Measurements from ENCODE around the gene ADSL. TPM values are rescaled to one million over a fixed set of nuclear protein-coding genes. Genes with fewer than 3 reads are reported as not detected.

Gene ADSL
- total RNA-seq, 4 donors from 2014 or later: 26.7 to 49.0 (median 36.6) TPM

DNA sequence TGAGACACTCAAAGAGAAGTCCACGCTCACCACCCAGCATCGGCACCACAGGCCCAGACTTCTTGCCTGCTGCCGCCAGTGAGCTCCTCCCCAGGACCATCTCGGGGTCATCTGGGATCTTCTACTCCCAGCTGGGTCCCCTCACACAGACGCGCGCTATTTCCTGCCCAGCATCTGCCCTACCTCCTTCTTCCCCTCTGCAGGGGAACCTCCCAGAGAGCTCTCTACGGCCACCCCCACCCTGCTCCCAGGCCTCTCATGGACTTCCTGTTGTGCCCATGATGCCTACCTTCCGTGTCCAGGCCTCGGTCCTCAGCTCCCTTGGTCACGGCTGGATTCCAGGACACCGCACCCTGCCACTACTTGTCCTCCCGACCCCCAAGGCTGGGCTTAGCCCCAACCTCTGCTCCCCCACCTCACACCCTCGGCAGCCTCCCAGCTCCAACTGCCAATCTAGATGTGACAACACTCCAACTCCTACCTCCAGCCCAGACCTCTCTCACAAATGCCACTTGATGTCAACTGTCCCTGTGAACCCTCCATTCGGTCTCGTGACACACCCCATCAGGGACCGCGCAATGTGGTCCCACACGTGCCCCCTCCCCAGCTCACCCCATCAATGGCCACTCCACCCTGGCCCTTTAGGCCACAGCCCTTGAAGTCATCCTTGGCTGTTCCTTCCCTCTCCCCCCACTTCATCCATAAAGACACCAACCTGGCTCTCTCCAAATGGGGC lies 69.4 kb downstream of the ADSL start:
- WGBS, 2 donors: 74 to 78% methylated on average over 19 of the region's 19 CpGs

GRCh38 chr22:40416267-40416570 lies 69.9 kb downstream of the ADSL start:
- DNase-seq (ENCODE audit: low spot score in 2 of 2): no peak
- intact Hi-C loops (cut with DNase I; ENCODE audit: low total_unique reads): no loop called here
- TF ChIP-seq POLR2A (IDR thresholded peaks at IDR 0.05) (no peak), CTCF (IDR thresholded peaks at IDR 0.05) (no peak)
- WGBS, 2 donors: 95 to 96% methylated on average over 10 of the region's 10 CpGs
- no peak overlapping the region for H3K4me3 ChIP-seq (ENCODE audit: low read depth, poor library complexity, severe bottlenecking)

More for the DNA sequence above, 69.4 kb downstream of the ADSL start:
- no peak for DNase-seq (ENCODE audit: low spot score in 2 of 2)
- intact Hi-C loops (cut with DNase I; ENCODE audit: low total_unique reads): no loop called here
- no peak overlapping the region for H3K4me3 ChIP-seq (ENCODE audit: low read depth, poor library complexity, severe bottlenecking)
- TF ChIP-seq POLR2A (IDR thresholded peaks at IDR 0.05) (no peak), CTCF (IDR thresholded peaks at IDR 0.05) (no peak)

DNA sequence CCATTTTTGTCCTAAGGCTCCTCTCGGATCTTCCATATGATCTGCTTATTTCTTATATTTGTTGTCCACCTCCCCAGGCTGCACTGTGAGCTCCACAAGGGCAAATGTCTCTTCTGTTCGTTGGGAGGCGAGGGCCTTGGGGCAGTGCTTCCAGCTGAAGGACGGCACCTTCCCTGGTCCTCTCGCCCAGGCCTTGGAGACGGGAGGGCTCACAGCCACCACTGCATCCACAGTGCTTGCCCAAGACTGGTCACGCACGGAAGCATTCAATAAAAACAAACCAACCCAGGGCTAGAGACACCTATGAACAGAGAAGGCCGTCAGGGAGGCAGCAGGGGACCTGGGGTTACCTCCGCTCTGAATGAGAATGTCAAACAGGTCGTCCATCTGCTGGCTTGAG lies 70.3 kb downstream of the ADSL start:
- no peak for TF ChIP-seq CTCF (IDR thresholded peaks at IDR 0.05)
- no peak for TF ChIP-seq POLR2A (IDR thresholded peaks at IDR 0.05)
- WGBS, 2 donors: 95% methylated on average over 11 of the region's 11 CpGs

GRCh38 chr22:40417041-40417440 lies 70.7 kb downstream of the ADSL start:
- no peak for DNase-seq (ENCODE audit: low spot score in 2 of 2)
- H3K4me3 ChIP-seq (ENCODE audit: low read depth, poor library complexity, severe bottlenecking): no peak overlapping the region
- WGBS, 2 donors: 89 to 91% methylated on average over 8 of the region's 8 CpGs
- intact Hi-C loops (cut with DNase I; ENCODE audit: low total_unique reads): no loop called here
- no peak for TF ChIP-seq POLR2A (IDR thresholded peaks at IDR 0.05)
- no peak for TF ChIP-seq CTCF (IDR thresholded peaks at IDR 0.05)

More for the DNA sequence above, 70.3 kb downstream of the ADSL start:
- intact Hi-C loops (cut with DNase I; ENCODE audit: low total_unique reads): no loop called here
- DNase-seq (ENCODE audit: low spot score in 2 of 2): no peak
- H3K4me3 ChIP-seq (ENCODE audit: low read depth, poor library complexity, severe bottlenecking): no peak overlapping the region

- WGBS, 2 donors: 83 to 100% methylated on average over 1 to 2 of the region's 5 CpGs
These were observed 71.6 kb downstream of the ADSL start for GRCh38 chr22:40417881-40418280.

More at GRCh38 chr22:40417881-40418280, 71.6 kb downstream of the ADSL start:
- no peak for DNase-seq (ENCODE audit: low spot score in 2 of 2)
- TF ChIP-seq CTCF (IDR thresholded peaks at IDR 0.05): no peak
- no peak for TF ChIP-seq POLR2A (IDR thresholded peaks at IDR 0.05)
- intact Hi-C loops (cut with DNase I; ENCODE audit: low total_unique reads): no loop called here
- H3K4me3 ChIP-seq (ENCODE audit: low read depth, poor library complexity, severe bottlenecking): no peak overlapping the region

All from lower leg skin (tissue), 4 donors.